GM23338 (cell line): ENCODE results near the gene FN3KRP. TPM values are rescaled to one million over a fixed set of nuclear protein-coding genes. Genes with fewer than 3 reads are reported as not detected.

Experiments used
- ATAC-seq: fragments of 200-7000 bp; cut with Tn5 transposase; 3 replicates; pipeline ENCODE4 v1.9.1; 2020
- DNase-seq: peaks from one replicate; pipeline ENCODE4 v3.0.0-alpha.2; 2015; ENCODE audit warnings: low spot score
- H2AFZ ChIP-seq: fragments of 200-600 bp; sonication (generic); 2 replicates; pipeline ENCODE4 v1.8.0; 2016; ENCODE audit warnings: antibody characterized with exemption, mild to moderate bottlenecking, moderate library complexity
- H3F3A ChIP-seq: fragments of 200-600 bp; sonication (generic); replicated peaks from 2 replicates; pipeline ENCODE4 v1.8.0; 2017; ENCODE audit warnings: antibody characterized with exemption, mixed run types, low read depth
- H3K27ac ChIP-seq: fragments of 200-600 bp; sonication (generic); 2 replicates; pipeline ENCODE4 v1.6.1; 2016; ENCODE audit warnings: low read depth
- H3K27me3 ChIP-seq: fragments of 200-600 bp; sonication (generic); 2 replicates; pipeline ENCODE4 v1.8.0; 2016; ENCODE audit warnings: mild to moderate bottlenecking, mixed run types, moderate library complexity; ENCODE audit not compliant: insufficient read depth
- H3K36me3 ChIP-seq: fragments of 200-600 bp; sonication (generic); 2 replicates; pipeline ENCODE4 v1.8.0; 2016; ENCODE audit warnings: mild to moderate bottlenecking; ENCODE audit not compliant: insufficient read depth
- H3K4me1 ChIP-seq: fragments of 200-600 bp; sonication (generic); 2 replicates; pipeline ENCODE4 v1.8.0; 2016; ENCODE audit warnings: mild to moderate bottlenecking, moderate library complexity; ENCODE audit not compliant: insufficient read depth
- H3K4me2 ChIP-seq: fragments of 200-600 bp; sonication (generic); 2 replicates; pipeline ENCODE4 v1.7.1; 2017; ENCODE audit warnings: mixed run types
- H3K4me3 ChIP-seq: fragments of 200-600 bp; sonication (generic); 2 replicates; pipeline ENCODE4 v1.6.1; 2016; ENCODE audit warnings: mixed run types
- H3K79me2 ChIP-seq: fragments of 200-600 bp; sonication (generic); replicated peaks from 2 replicates; pipeline ENCODE4 v1.8.0; 2017; ENCODE audit warnings: mild to moderate bottlenecking; ENCODE audit not compliant: insufficient read depth
- H3K9me2 ChIP-seq: fragments of 200-600 bp; sonication (generic); 2 replicates; pipeline ENCODE4 v1.8.0; 2017; ENCODE audit not compliant: insufficient read depth
- H4K20me1 ChIP-seq: fragments of 200-600 bp; sonication (generic); replicated peaks from 2 replicates; pipeline ENCODE4 v1.8.0; 2017; ENCODE audit warnings: mild to moderate bottlenecking; ENCODE audit not compliant: insufficient read depth
- H3K27ac Mint-ChIP-seq: 2 replicates; pipeline ENCODE4 v1.8.0; 2020; ENCODE audit warnings: inconsistent platforms, mild to moderate bottlenecking, moderate library complexity, mixed read lengths
- H3K27me3 Mint-ChIP-seq: 3 replicates; pipeline ENCODE4 v1.8.0; 2022; ENCODE audit warnings: low read depth, mild to moderate bottlenecking, moderate library complexity, mixed read lengths, inconsistent platforms; ENCODE audit not compliant: insufficient read depth, poor library complexity
- H3K36me3 Mint-ChIP-seq: 3 replicates; pipeline ENCODE4 v1.8.0; 2021; ENCODE audit warnings: low read depth, mild to moderate bottlenecking, inconsistent platforms, moderate library complexity, mixed read lengths
- H3K4me1 Mint-ChIP-seq: 3 replicates; pipeline ENCODE4 v1.8.0; 2020; ENCODE audit warnings: mild to moderate bottlenecking, inconsistent platforms, mixed read lengths
- H3K4me3 Mint-ChIP-seq: 3 replicates; pipeline ENCODE4 v1.8.0; 2021; ENCODE audit warnings: moderate library complexity, mild to moderate bottlenecking, inconsistent platforms, mixed read lengths
- H3K9me3 Mint-ChIP-seq: 3 replicates; pipeline ENCODE4 v1.8.0; 2020; ENCODE audit warnings: moderate library complexity, mild to moderate bottlenecking, inconsistent platforms, mixed read lengths
- CREB1 ChIP-seq: fragments of 250-450 bp; sonication (Bioruptor Pico); IDR thresholded peaks from 2 replicates; pipeline ENCODE4 v1.5.0; 2020; ENCODE audit warnings: low read depth, mild to moderate bottlenecking, moderate library complexity
- EZH2 ChIP-seq: fragments of 200-600 bp; sonication (generic); IDR thresholded peaks from one replicate; pipeline ENCODE4 v1.8.0; 2017; ENCODE audit warnings: antibody characterized with exemption, mild to moderate bottlenecking, low read depth; ENCODE audit not compliant: unreplicated experiment
- EZH2phosphoT487 ChIP-seq: fragments of 200-600 bp; sonication (generic); IDR thresholded peaks from one replicate; pipeline ENCODE4 v1.8.1; 2018; ENCODE audit warnings: antibody characterized with exemption; ENCODE audit not compliant: unreplicated experiment
- JUNB ChIP-seq: IDR thresholded peaks from one replicate; pipeline ENCODE4 v1.6.1; 2016; ENCODE audit warnings: antibody characterized with exemption; ENCODE audit not compliant: unreplicated experiment
- POLR2AphosphoS5 ChIP-seq: IDR thresholded peaks from 2 replicates; pipeline ENCODE4 v1.6.1; 2016; ENCODE audit warnings: antibody characterized with exemption, low read depth
- ZNF114 ChIP-seq: fragments of 250-450 bp; sonication (Bioruptor Pico); IDR thresholded peaks from 2 replicates; pipeline ENCODE4 v1.5.0; 2020; ENCODE audit warnings: mild to moderate bottlenecking, moderate library complexity
- polyA plus RNA-seq: library from polyadenylated mRNA; unstranded; fragments of >200 nt; fragmentation: Nextera tagmentation; extraction: Ambion mirVana; gene quantifications from 2 replicates; pipeline ENCODE4 v1.2.1, GENCODE V29; 2016
- total RNA-seq: library from RNA; depleted of rRNA; stranded (reverse); fragments of >200 nt; shearing (Covaris generic); gene quantifications from 2 replicates; pipeline ENCODE4 v1.2.3, GENCODE V29; 2014
- TF ChIP-seq, protein P1 (sequence below): IDR thresholded peaks from 2 replicates; pipeline ENCODE4 v1.6.1; 2016; ENCODE audit warnings: antibody characterized with exemption
- TF ChIP-seq, protein P2 (sequence below), 2 experiments: fragments of 200-600 bp in 1 of 2; sonication (generic) in 1 of 2; conservative IDR thresholded peaks; 2 replicates each; pipeline versions ENCODE4 v1.5.1 to v1.6.1; 2016 to 2017; ENCODE audit warnings: antibody characterized with exemption in 2 of 2, low read depth in 2 of 2, mild to moderate bottlenecking in 2 of 2, moderate library complexity in 1 of 2
- TF ChIP-seq, protein P3 (sequence below): IDR thresholded peaks from one replicate; pipeline ENCODE4 v1.6.1; 2018; ENCODE audit warnings: antibody characterized with exemption; ENCODE audit not compliant: unreplicated experiment

The FN3KRP gene
- total and polyA plus RNA-seq, 2 experiments from 2014 or later = 15.9 to 16.7 TPM

GRCh38 chr17:82765371-82765770, 48.9 kb downstream of the FN3KRP start:
- no peaks in the 10 kb centered on the region for H3K4me1 ChIP-seq
- TF ChIP-seq, protein P1, sequence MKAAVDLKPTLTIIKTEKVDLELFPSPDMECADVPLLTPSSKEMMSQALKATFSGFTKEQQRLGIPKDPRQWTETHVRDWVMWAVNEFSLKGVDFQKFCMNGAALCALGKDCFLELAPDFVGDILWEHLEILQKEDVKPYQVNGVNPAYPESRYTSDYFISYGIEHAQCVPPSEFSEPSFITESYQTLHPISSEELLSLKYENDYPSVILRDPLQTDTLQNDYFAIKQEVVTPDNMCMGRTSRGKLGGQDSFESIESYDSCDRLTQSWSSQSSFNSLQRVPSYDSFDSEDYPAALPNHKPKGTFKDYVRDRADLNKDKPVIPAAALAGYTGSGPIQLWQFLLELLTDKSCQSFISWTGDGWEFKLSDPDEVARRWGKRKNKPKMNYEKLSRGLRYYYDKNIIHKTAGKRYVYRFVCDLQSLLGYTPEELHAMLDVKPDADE = no peak
- TF ChIP-seq POLR2AphosphoS5 = no peak
- TF ChIP-seq CREB1 (CRISPR knock-in tag) = no peak
- no peak for TF ChIP-seq ZNF114
- no peak for TF ChIP-seq JUNB
- TF ChIP-seq, protein P2, sequence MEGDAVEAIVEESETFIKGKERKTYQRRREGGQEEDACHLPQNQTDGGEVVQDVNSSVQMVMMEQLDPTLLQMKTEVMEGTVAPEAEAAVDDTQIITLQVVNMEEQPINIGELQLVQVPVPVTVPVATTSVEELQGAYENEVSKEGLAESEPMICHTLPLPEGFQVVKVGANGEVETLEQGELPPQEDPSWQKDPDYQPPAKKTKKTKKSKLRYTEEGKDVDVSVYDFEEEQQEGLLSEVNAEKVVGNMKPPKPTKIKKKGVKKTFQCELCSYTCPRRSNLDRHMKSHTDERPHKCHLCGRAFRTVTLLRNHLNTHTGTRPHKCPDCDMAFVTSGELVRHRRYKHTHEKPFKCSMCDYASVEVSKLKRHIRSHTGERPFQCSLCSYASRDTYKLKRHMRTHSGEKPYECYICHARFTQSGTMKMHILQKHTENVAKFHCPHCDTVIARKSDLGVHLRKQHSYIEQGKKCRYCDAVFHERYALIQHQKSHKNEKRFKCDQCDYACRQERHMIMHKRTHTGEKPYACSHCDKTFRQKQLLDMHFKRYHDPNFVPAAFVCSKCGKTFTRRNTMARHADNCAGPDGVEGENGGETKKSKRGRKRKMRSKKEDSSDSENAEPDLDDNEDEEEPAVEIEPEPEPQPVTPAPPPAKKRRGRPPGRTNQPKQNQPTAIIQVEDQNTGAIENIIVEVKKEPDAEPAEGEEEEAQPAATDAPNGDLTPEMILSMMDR (conservative IDR thresholded peaks at IDR 0.05; ENCODE audit: low read depth in 2 of 2) = no peak
- TF ChIP-seq, protein P3, sequence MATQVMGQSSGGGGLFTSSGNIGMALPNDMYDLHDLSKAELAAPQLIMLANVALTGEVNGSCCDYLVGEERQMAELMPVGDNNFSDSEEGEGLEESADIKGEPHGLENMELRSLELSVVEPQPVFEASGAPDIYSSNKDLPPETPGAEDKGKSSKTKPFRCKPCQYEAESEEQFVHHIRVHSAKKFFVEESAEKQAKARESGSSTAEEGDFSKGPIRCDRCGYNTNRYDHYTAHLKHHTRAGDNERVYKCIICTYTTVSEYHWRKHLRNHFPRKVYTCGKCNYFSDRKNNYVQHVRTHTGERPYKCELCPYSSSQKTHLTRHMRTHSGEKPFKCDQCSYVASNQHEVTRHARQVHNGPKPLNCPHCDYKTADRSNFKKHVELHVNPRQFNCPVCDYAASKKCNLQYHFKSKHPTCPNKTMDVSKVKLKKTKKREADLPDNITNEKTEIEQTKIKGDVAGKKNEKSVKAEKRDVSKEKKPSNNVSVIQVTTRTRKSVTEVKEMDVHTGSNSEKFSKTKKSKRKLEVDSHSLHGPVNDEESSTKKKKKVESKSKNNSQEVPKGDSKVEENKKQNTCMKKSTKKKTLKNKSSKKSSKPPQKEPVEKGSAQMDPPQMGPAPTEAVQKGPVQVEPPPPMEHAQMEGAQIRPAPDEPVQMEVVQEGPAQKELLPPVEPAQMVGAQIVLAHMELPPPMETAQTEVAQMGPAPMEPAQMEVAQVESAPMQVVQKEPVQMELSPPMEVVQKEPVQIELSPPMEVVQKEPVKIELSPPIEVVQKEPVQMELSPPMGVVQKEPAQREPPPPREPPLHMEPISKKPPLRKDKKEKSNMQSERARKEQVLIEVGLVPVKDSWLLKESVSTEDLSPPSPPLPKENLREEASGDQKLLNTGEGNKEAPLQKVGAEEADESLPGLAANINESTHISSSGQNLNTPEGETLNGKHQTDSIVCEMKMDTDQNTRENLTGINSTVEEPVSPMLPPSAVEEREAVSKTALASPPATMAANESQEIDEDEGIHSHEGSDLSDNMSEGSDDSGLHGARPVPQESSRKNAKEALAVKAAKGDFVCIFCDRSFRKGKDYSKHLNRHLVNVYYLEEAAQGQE = no peak
- TF ChIP-seq EZH2phosphoT487 = no peak
- DNase-seq (no peak), ATAC-seq (no peak)
- peaks cover 31% of the 10 kb centered on the region for H3K36me3 ChIP-seq
- Mint-ChIP-seq H3K4me3 (no peak overlapping the region), H3K4me1 (no peaks in the 10 kb centered on the region), H3K27ac (0 out of 2 replicates have a peak overlapping the region, but pooled peaks have one; percentile 65), H3K27me3 (peaks cover 5% of the 10 kb centered on the region), H3K9me3 (no peaks in the 10 kb centered on the region), H3K36me3 (peaks cover 70% of the 10 kb centered on the region)
- no peak overlapping the region for H3K4me3 ChIP-seq
- H2AFZ ChIP-seq = no peak overlapping the region
- no peak overlapping the region for H3K4me2 ChIP-seq
- peaks cover 33% of the 10 kb centered on the region for H4K20me1 ChIP-seq
- H3K27ac ChIP-seq = no peak overlapping the region
- H3K9me2 ChIP-seq = no peaks in the 10 kb centered on the region
- H3K27me3 ChIP-seq = no peaks in the 10 kb centered on the region
- peaks cover 9% of the 10 kb centered on the region; the same call in 1 of the 2 replicates for H3F3A ChIP-seq
- H3K79me2 ChIP-seq = peaks cover 43% of the 10 kb centered on the region

GRCh38 chr17:82767041-82767754, 50.7 kb downstream of the FN3KRP start:
- Histone ChIP-seq H3F3A (peaks cover 9% of the 10 kb centered on the region; the same call in 1 of the 2 replicates), H3K79me2 (peaks cover 30% of the 10 kb centered on the region), H3K27me3 (no peaks in the 10 kb centered on the region), H3K9me2 (no peaks in the 10 kb centered on the region), H4K20me1 (peaks cover 30% of the 10 kb centered on the region), H3K36me3 (peaks cover 42% of the 10 kb centered on the region), H3K4me3 (no peak overlapping the region), H3K4me2 (no peak overlapping the region), H3K4me1 (no peaks in the 10 kb centered on the region), H3K27ac (no peak overlapping the region), H2AFZ (no peak overlapping the region)
- ATAC-seq (peak; percentile 93), DNase-seq (peak; percentile 90)
- H3K27me3 Mint-ChIP-seq = peaks cover 5% of the 10 kb centered on the region
- no peaks in the 10 kb centered on the region for H3K4me1 Mint-ChIP-seq
- H3K9me3 Mint-ChIP-seq = no peaks in the 10 kb centered on the region
- peaks cover 75% of the 10 kb centered on the region for H3K36me3 Mint-ChIP-seq
- no peak for TF ChIP-seq EZH2
- TF ChIP-seq, protein P2 (conservative IDR thresholded peaks at IDR 0.05; ENCODE audit: low read depth in 2 of 2) = peak; percentile 82
- TF ChIP-seq, protein P1 = no peak
- H3K27ac Mint-ChIP-seq = no peak overlapping the region
- H3K4me3 Mint-ChIP-seq = no peak overlapping the region
